GM19025 (cell line): ENCODE data around the gene PFN3.
"Not testable (repeated sequence)": the region's sequence is repeated elsewhere in the genome, so short reads cannot be mapped to it uniquely, and the experiment has no call there.

Experiments used
- ATAC-seq: cut with Tn5 transposase; IDR thresholded peaks from one replicate; pipeline ENCODE4 v1.9.1; 2021; ENCODE audit warnings: mild to moderate bottlenecking, low read depth, moderate library complexity; ENCODE audit not compliant: unreplicated experiment

PFN3 gene

DNA sequence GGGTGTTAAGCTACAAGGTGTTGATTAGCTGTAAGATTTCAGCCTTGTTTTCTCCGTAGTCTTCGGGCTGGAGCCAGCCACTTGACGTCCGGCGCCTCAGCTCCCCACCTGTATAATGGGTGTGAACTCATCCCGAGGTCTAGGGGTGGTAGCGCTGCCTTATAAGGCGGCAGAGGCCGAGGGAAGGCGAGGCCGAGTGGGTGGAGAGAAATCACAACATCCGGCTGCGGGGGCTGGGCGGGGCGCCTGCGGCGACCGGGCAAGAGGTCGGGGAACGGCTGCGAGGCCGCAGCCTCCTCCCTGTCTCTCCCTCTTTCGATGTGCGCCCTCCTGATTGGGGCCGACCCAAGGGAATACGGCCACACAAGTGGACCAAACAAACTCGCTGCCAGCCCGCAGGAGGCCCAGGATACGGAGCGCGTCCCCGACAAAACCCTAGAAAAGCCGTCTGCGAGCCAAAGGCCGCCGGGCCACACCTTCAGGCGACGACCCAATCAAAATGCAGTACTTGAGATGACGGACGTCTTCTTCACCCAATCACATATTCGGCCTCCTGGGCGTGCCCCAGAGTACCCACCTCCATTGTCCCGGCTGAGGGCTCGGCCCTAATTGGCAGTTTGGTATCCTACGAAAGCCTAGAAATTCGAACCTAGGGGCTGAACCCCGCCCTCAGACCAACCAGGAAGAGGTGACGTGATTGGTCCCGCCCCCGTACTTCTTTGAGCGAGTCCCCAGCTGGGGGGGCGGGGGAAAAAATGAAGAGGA, 25.5 kb upstream of the PFN3 start:
- peak; percentile 75 for ATAC-seq

DNA sequence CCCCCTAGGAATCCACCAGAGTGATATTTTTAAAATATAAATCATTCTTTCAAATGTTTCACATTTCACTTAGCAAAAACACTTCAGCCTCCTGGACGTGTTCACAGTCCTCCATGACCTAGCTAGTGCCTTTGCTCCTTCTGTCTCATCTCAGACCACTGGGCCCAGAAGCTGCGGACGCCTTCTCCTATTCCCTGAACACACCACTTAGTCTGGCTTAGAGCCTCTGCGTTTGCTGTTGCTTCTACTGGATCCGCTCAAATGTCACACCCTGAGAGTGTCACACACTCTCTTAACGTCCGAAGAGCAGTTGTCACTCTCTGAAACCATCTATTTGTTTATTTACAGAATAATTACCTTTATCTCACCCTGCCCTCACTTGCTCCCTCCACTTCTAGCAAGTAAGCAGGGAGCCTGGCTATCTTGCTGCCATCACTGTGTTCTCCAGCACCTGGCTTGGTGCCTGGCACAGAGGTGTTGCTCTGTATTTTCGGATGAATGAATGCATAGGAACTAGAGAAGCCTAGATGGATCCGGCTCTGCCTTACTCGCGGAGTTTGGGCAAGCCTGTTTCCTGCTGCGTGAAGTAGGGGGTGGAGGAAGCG, 24.8 kb upstream of the PFN3 start:
- ATAC-seq, result no peak

DNA sequence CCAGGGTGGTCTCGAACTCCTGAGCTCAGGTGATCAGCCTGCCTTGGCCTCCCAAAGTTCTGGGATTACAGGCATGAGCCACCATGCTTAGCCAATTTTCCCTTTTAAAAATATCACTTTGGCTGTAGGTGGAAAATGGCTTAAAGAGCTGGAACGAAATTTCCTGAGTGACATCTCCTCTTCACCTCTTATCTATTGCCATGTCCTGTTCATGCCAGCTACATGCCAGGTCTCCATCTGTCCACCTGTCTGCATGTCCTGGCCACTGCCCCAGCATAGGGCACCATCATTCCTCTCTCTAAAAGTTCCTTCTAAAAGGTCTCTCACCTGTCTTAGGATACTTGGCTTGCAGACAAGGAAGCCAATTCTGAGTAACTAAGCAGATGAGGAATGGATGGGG, 23.2 kb upstream of the PFN3 start:
- ATAC-seq, result no peak

DNA sequence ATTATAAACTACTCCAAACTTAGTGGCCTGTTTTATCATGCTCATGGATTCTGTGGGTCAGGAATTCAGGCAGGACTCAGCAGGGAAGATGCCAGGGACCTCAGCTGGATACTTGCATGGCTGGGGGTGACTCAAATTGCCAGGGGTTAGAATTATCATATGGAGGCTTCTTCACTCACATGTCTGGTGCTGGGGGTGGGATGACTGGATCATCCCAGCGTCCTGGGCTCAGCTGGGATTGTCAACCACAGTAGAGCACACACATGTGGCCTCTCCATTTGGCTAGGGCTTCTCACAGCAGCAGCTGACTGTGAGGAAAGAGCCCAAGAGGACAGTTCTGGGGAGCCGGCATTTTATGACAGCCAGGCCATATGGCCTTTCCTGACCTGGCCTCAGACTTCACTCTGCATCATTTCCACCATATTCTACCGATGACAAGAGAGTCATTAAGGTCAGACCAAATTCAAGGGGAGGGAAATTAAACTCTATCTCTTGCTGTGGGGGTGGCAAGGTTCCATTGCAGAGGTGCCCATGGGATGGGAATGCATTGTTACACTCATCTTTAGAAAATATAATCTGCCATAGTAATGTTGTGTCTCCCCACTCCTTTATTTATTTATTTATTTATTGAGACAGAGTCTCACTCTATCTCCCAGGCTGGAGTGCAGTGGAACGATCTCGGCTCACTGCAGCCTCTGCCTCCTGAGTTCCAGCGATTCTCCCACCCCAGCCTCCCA, 20.8 kb upstream of the PFN3 start:
- no peak for ATAC-seq

DNA sequence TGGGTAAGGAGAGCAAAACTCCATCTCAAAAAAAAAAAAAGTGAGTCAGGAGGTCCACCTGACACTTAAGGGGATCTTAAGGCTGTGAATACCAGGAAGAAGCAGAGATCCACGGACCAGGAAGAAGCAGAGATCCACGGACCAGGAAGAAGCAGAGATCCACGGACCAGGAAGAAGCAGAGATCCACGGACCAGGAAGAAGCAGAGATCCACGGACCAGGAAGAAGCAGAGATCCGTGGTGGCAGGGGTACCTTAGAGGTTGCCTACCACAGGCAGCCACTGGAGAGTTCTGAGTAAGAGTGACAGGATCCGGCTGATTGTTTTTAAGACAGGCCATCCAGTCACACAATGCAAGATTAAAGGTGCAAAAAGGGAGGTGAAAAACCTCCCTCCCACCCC, 20.0 kb upstream of the PFN3 start:
- ATAC-seq, result not testable (repeated sequence)

DNA sequence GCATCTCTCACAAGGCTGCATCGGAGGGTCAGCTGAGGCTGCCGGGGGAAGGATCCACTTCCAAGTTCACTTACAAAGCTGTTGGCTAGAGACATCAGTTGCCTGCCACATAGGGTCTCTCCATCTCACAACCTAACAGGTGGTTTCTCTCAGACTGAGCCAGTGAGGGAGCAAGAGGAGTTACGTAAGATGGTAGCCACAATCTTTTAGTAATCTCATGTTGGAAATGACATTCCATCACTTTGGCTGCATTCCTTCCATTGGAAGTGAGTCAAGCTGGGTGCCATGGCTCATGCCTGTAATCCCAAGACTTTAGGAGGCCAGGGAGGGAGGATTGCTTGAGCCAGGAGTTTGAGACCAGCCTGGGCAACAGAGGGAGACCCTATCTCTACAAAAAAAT, 18.6 kb upstream of the PFN3 start:
- no peak for ATAC-seq

DNA sequence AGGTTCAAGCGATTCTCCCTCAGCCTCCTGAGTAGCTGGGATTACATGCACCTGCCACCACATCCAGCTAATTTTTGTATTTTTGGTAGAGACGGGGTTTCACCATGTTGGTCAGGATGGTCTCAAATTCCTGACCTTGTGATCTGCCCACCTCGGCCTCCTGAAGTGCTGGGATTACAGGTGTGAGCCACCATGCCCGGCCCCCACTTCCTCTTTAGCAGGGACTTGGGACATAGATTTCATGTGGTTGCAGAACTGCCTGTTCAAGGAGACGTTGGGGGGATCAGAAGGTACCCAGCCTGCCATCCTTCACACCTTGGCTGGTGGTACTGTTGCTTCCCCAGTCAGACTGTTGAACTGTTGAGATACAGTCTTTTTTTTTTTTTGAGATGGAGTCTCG, 16.6 kb upstream of the PFN3 start:
- not testable (repeated sequence) for ATAC-seq

DNA sequence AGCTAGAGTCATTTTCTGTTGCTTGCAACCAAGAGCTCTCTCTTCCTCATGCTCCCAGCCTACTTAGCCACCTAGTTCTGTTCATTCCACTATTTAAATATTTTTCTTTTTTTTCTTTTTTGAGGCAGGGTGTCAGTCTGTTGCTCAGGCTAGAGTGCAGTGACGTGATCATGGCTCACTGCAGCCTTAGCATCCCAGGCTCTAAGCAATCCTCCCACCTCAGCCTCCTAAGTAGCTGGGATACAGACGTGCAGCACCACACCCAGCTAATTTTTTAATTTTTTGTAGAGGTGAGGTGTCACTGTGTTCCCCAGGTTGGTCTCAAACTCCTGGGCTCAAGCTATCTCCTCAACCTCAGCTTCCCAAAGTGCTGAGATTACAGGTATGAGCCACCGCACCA, 14.0 kb upstream of the PFN3 start:
- ATAC-seq, result no peak

DNA sequence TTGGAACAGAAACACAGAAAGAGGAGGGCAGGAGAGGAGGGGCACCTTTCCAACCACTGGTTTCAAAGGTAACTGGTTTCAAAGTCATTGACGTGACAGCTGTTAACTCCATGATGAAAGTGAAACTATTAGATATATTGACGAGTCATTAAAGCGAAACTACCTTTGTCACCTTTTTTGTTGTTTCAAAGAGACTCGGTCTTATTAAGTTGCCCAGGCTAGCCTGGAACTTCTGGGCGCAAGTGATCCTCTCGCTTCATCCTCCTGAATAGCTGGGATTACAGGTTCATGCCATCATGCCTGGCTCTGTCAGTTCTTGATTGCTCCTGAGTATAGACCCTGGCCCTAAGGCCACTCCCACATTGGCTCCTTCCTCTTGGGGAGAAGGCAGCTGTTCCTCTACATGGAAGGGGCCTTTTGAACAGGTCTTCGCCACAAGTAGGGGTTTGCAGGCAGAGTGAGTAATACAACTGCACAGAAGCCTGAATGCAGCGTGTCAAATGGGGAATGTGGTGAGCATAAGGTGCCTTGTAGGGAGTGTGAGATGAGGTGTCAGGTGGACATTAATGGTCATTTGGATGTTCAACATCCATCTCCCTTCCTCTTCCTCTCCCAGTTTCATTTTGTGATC, 12.3 kb upstream of the PFN3 start:
- peak; percentile 68 for ATAC-seq

DNA sequence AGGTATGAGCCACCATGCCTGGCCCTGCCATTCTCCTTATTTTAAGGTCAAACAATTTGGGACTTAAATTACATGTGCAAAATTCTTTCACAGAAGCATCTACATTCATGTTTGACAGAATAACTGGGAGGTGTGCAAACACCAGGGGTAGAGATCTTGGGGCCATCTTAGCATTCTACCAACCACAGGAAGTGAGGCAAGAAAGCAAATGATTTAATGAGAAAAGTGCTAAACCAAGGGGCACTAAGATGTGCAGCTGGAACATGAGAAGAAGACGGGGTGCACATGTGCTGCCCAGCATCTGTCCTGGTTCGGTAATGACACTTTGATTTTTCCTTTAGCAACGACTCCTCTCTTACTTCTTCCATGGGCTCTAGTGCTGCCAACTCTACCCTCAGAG, 10.1 kb upstream of the PFN3 start:
- ATAC-seq, result no peak

DNA sequence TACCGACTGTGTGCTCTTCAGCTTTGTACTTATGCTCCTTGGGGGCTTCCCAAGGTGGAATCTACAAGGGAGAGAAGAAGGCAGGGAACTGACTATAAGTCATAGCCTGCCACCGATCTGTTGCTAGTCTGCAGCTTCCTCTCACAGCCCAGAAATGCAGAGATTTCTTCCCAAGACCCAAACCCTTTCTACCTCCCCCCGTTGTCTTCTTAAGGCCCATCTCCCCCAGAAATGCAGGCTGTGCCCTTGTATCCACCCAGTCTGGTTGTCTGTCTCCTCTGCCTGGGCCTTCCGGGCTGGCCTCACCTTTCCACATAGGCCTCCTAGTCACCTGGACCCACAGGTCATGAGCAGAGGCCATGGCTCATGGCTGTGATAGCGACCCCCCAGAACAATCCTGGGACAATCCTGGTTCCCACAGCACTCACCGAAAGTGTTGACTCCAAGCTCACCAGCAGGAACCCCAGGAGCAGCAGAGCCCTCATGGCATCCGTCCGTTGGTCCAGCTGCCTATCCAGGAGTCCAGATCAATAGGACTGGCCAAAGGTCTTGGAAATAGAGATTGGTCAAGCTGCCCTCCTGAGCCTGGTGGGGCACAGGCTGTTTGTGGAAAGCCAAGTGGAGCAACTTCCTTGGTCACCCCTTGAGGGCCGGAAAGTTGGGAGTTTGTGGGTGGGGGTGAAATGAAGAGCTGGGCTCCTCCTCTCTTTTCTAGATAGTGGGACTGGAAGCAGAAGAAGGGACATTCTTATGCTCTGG, 8.8 kb upstream of the PFN3 start, which contains the start of gene F12:
Gene F12 (minus strand): TSS at position 522 of the 759 bp plus-strand sequence. CDS start 37 bp downstream, at position 485.
- no peak for ATAC-seq

DNA sequence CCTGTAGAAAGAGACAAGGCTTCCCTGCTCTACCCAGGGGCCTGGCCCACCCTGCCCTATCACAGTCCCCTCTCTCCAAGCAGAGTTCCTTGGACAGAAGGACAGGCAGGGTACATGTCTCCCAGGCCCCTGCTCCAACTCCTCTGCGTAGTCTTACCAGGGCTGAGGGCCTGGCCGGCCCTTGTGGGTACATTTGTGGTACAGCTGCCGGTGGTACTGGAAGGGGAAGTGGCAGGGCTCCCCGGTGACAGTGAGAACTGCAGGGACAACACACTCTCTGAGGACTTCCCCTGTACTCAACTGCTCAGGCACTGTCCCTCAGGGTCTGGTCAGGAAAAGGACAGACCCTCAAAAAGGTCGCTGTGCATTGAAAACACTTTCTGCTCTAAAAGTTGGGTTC, 5.3 kb upstream of the PFN3 start:
- no peak for ATAC-seq

DNA sequence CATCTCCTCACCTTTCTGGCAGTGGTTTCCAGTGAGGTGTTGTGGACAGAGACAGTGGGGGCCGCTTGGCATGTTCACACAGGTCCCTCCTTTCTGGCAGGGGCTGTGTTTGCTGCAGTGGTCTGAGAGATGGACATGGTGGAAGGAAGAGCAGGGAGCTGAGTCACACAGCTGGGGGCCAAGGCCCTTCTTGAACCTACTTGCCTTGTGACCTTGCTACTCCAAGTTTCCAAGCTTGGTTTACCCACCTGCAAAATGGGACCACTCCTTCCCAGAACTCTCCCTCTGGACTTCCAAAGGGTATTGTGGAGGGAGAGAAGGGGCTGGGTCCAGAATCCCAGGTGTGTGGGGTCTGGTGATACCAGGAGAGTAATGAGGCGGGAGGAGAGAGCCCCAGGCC, 4.9 kb upstream of the PFN3 start:
- ATAC-seq, result no peak

DNA sequence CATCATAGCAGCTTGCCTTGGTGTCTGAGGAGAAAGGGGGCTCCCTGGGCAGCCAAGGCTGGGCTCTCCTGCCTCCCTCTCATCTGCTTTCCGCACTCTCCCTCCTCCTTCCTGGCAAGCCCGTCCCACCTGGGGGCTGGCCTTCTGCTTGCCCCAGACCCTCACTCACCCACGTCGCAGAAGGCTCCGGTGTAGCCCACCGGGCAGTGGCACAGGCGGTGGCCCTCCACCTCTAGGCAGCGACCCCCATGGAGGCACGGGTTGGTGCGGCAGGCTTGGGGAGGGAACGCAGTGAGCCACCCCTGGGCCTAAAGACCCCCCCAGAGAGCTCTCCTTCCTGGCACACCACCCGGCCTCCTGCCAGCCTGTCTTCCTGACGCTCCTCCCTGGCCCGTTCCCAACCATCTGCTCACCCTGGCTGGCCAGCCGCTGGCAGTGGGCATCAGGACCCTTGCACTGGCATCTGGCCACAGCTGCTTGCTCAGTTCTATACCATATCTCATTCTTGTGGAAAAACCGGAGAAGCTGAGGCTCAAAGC, 4.2 kb upstream of the PFN3 start:
- no peak for ATAC-seq

DNA sequence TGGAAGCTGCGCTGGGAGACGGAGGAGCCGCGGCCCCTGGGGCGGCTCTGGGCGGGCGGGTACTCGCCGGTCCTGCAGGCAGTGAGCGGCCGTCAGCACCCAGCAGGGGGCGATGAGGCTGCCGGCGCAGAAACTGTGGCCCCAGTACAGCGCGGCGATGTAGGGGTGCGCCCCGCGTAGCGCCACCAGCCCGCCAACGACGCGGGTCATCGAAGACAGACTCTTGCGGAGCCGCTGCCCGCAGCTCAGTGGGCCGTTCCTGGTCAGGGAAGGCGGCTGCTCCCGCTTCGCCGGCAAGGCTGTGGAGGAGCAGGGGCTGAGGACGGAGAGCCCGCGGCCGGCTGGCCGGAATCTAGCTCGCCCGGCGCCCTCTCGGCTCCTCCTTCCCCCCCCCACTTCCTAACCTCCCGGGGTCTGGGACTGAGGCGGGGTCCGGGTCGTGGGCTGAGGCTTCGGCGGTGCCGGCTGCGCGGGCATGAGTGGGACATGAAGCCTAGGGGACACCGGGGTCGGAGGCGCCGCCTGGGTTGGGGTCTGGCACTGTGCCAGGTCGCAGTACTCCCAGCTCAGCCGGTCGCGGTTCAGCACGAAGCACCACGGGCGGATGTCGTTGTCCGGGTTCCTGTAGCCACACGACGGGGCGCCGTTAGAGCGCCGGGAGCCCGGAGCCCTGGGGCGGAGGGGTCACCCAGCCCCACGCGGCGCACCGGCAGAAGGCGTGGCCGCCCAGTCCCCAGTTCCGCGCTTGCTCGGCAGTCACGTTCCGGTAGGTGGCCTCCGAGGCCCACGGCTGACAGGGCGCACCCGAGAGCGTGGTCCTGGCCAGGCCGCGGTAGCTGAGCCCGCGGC, 3.6 kb upstream of the PFN3 start:
- ATAC-seq, result peak; percentile 71

DNA sequence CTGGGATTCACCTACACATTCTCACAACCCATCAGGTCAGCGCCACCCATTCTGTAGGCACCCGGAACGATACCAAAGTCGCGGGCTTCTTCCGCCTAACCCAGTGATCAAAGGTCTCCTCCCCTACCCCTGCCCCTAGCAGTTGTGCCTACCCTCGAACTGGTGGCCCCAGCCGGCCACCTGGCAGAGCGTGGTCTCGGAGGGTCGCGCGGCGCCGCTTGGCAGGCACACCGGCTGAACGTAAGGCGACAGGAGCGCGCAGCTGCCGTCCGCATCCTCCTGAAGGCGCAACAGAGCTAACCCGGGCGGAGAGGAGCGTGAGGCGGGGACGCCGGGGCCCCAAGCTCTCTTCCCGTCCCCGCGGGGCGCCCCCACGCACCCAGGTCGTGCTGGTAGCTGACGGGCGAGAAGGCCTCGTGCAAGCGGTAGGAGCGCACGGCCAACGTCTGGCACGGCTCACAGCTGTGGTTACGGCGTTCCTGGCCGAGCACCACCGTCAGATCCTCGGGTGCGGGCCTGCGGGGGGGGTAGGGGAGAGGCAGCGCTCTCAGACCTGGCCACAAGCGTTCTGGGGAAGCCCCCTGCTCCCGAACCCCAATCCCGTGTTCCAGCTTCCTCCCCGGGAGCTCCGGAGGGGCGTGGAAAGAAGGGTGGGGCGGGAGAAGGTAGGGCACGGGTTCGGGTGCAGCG, 2.8 kb upstream of the PFN3 start:
- ATAC-seq, result peak; percentile 14

DNA sequence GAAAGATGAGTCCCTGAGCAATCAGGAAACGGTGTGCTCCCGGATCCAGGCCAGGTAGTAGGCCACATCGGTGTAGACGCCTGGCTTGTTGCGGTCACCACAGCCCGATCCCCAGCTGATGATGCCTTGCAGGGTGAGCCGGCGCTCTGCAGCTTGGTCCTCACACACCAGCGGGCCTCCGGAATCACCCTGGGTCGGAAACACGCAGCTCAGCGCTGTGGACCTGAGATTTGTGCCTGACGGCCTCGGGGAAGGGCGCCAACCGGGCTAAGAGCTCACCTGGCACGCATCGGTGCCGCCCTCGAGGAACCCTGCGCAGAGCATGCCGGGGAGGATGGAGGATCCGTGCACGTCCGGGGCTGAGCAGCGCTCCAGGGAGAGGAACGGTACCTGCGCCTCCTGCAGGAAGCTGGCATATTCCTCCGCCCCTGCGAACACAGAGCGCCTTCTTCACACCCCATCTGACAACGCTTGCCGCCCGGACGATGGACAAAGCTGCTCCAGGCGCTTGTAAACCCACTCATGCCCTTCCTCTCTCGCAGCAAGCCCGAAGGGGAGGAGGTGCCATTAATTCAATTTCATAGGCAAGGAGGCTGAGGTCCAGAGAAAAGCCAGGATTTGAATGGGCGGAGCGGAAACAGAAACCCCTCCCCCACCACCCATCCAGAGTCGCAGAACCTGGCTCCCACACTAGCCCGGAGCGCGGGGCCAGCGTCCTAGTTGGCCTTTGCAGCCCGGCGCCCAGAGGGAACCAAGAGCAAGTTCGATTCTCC, 2.0 kb upstream of the PFN3 start:
- no peak for ATAC-seq

DNA sequence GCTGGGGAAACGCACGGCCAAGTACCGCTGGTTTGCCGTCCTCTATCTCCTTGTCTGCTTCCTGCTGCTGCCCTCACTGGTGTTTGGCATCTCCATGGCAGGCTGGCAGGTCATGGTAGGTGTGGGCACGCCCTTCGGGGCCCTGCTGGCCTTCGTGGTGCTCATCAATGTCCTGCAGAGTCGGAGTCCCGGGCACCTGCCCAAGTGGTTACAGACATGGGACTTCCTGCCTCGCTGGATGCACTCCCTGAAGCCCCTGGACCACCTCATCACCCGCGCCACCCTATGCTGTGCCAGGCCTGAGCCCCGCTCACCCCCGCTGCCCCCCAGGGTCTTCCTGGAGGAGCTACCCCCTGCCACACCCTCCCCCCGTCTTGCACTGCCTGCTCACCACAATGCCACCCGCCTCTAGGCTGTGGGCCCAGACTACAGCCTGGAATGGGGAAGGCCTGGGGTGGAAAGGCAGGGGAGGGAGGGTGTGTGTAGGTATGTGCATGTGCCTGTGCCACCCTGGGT, 2.5 kb downstream of the PFN3 start:
- ATAC-seq, result no peak
